Ishikawa (cell line): ENCODE measurements around the gene GRAMD1B.

ENCODE experiments used
- CEBPB ChIP-seq: IDR thresholded peaks from 2 replicates; pipeline ENCODE4 v1.6.1; 2012
- CREB1 ChIP-seq: IDR thresholded peaks from 2 replicates; pipeline ENCODE4 v1.6.1; 2012; ENCODE audit warnings: low read depth
- EGR1 ChIP-seq: IDR thresholded peaks from 2 replicates; pipeline ENCODE4 v1.6.1; 2012
- EP300 ChIP-seq: IDR thresholded peaks from 2 replicates; pipeline ENCODE4 v1.6.1; 2012; ENCODE audit warnings: borderline replicate concordance
- FOXM1 ChIP-seq: IDR thresholded peaks from 2 replicates; pipeline ENCODE4 v1.6.1; 2012; ENCODE audit warnings: low read depth, borderline replicate concordance
- MAX ChIP-seq: IDR thresholded peaks from 2 replicates; pipeline ENCODE4 v1.6.1; 2012
- NFIC ChIP-seq: IDR thresholded peaks from 2 replicates; pipeline ENCODE4 v1.6.1; 2012
- RAD21 ChIP-seq: IDR thresholded peaks from 2 replicates; pipeline ENCODE4 v1.6.1; 2012; ENCODE audit warnings: low read depth
- REST ChIP-seq: IDR thresholded peaks from 2 replicates; pipeline ENCODE4 v1.6.1; 2012; ENCODE audit warnings: low read depth, mild to moderate bottlenecking
- TAF1 ChIP-seq: IDR thresholded peaks from 2 replicates; pipeline ENCODE4 v1.6.1; 2012; ENCODE audit warnings: low read depth, mild to moderate bottlenecking
- TCF12 ChIP-seq: IDR thresholded peaks from 2 replicates; pipeline ENCODE4 v1.6.1; 2012; ENCODE audit warnings: low read depth
- TEAD4 ChIP-seq: IDR thresholded peaks from 2 replicates; pipeline ENCODE4 v1.6.1; 2012
- USF1 ChIP-seq: IDR thresholded peaks from 2 replicates; pipeline ENCODE4 v1.6.1; 2012
- YY1 ChIP-seq: IDR thresholded peaks from 2 replicates; pipeline ENCODE4 v1.6.1; 2012; ENCODE audit warnings: low read depth
- ZBTB7A ChIP-seq: IDR thresholded peaks from 2 replicates; pipeline ENCODE4 v1.6.1; 2012; ENCODE audit warnings: low read depth

GRAMD1B gene

GRCh38 chr11:123419731-123420452 lies 10.2 kb upstream of the GRAMD1B start:
- TF ChIP-seq REST: no peak

- TF ChIP-seq NFIC: no peak
- no peak for TF ChIP-seq USF1
- no peak for TF ChIP-seq EGR1
- TF ChIP-seq CREB1: no peak
- no peak for TF ChIP-seq MAX
- no peak for TF ChIP-seq RAD21
These were observed 8.5 kb upstream of the GRAMD1B start for GRCh38 chr11:123421589-123421988.

GRCh38 chr11:123425367-123425766 lies 4.7 kb upstream of the GRAMD1B start:
- TF ChIP-seq CEBPB (no peak), CREB1 (no peak), YY1 (no peak), MAX (no peak)

GRCh38 chr11:123426789-123427188 lies 3.3 kb upstream of the GRAMD1B start:
- TF ChIP-seq TAF1 (no peak), MAX (no peak), CEBPB (no peak), EP300 (no peak), TEAD4 (no peak), TCF12 (no peak), FOXM1 (no peak), REST (no peak), EGR1 (no peak), RAD21 (no peak), CREB1 (no peak), YY1 (no peak), USF1 (no peak)

- TF ChIP-seq EP300 (no peak), EGR1 (no peak), RAD21 (no peak), CREB1 (no peak), ZBTB7A (no peak), MAX (no peak), NFIC (no peak), TCF12 (no peak), CEBPB (no peak)
These were observed 2.7 kb upstream of the GRAMD1B start for GRCh38 chr11:123427405-123427804.

GRCh38 chr11:123428116-123428715 lies 1.9 kb upstream of the GRAMD1B start:
- TF ChIP-seq YY1: no peak
- TF ChIP-seq TEAD4: no peak
- TF ChIP-seq TCF12: no peak
- no peak for TF ChIP-seq TAF1
- no peak for TF ChIP-seq ZBTB7A
- no peak for TF ChIP-seq EP300
- no peak for TF ChIP-seq USF1
- no peak for TF ChIP-seq MAX
- no peak for TF ChIP-seq FOXM1
- no peak for TF ChIP-seq CREB1
- no peak for TF ChIP-seq EGR1
- TF ChIP-seq REST: no peak
- TF ChIP-seq CEBPB: no peak
- TF ChIP-seq NFIC: no peak
- no peak for TF ChIP-seq RAD21
